ENCODE data around the gene RAP1A.

The RAP1A gene

GRCh38 chr1:111622166-111622565 lies 2.6 kb downstream of the RAP1A start:
- H3K4me3 ChIP-seq (replicated peaks; ENCODE audit: low read depth, low read length), result peak overlapping the region; percentile 93
- no peak for TF ChIP-seq CTCF (IDR thresholded peaks at IDR 0.05; ENCODE audit: insufficient read depth, low read length, poor library complexity, severe bottlenecking)
- H3K36me3 ChIP-seq (ENCODE audit: control insufficient read depth, insufficient read depth, low read length), result no peaks in the 10 kb centered on the region; the same call in 1 of the 2 replicates
- DNase-seq (ENCODE audit: extremely low read depth, insufficient read length), result no peak
- no peaks in the 10 kb centered on the region for H3K27me3 ChIP-seq (replicated peaks; ENCODE audit: control insufficient read depth, insufficient read depth, low read length)

DNA sequence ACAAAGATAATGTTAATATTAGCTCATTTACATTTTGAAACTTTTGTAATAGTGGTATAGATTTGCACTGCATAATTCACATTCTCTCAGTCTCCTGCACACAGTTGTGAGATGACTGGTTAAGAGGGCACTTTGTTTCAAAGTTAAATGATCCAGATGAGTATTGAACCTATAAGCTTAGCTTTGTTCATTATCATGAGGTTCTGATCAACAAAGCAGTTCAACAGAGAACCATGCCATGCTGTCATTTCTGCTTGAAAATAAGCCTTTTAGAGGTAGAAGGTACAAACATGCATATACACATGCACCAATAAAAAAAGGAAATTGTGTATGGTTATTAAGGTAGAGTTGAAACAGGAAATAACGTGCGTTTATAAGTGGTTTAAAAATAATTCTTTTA lies 4.8 kb downstream of the RAP1A start:
- no peak for TF ChIP-seq CTCF (IDR thresholded peaks at IDR 0.05; ENCODE audit: insufficient read depth, low read length, poor library complexity, severe bottlenecking)
- DNase-seq (ENCODE audit: extremely low read depth, insufficient read length), result no peak
- Histone ChIP-seq H3K36me3 (ENCODE audit: control insufficient read depth, insufficient read depth, low read length) (no peaks in the 10 kb centered on the region; the same call in 1 of the 2 replicates), H3K27me3 (replicated peaks; ENCODE audit: control insufficient read depth, insufficient read depth, low read length) (no peaks in the 10 kb centered on the region), H3K4me3 (replicated peaks; ENCODE audit: low read depth, low read length) (peak overlapping the region; percentile 93)

DNA sequence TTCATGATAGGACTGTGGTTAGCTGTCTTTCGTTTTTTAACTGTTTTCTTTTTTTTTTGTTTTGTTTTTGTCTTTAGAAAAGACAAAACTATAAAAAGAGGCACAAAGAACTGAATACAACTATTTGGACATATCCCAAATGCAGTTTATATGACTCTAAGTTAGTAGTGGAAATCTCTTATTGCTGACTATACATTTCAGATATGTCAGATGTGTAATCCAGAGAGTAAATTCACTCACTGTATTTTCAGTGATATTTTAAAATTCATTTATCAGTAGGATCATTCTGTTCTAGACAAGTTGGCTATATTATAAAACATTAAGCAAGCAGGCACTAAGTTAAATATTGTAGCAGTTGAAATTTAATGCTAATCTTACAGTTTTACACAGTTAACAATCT lies 5.7 kb downstream of the RAP1A start:
- no peaks in the 10 kb centered on the region for H3K27me3 ChIP-seq (replicated peaks; ENCODE audit: control insufficient read depth, insufficient read depth, low read length)
- no peak for TF ChIP-seq CTCF (IDR thresholded peaks at IDR 0.05; ENCODE audit: insufficient read depth, low read length, poor library complexity, severe bottlenecking)
- no peak for DNase-seq (ENCODE audit: extremely low read depth, insufficient read length)
- H3K36me3 ChIP-seq (ENCODE audit: control insufficient read depth, insufficient read depth, low read length), result no peaks in the 10 kb centered on the region; the same call in 1 of the 2 replicates
- no peak overlapping the region; the same call in 1 of the 2 replicates for H3K4me3 ChIP-seq (replicated peaks; ENCODE audit: low read depth, low read length)

GRCh38 chr1:111628153-111628552 lies 8.6 kb downstream of the RAP1A start:
- Histone ChIP-seq H3K27me3 (replicated peaks; ENCODE audit: control insufficient read depth, insufficient read depth, low read length) (no peaks in the 10 kb centered on the region), H3K4me3 (replicated peaks; ENCODE audit: low read depth, low read length) (no peak overlapping the region), H3K36me3 (ENCODE audit: control insufficient read depth, insufficient read depth, low read length) (no peaks in the 10 kb centered on the region)
- no peak for TF ChIP-seq CTCF (IDR thresholded peaks at IDR 0.05; ENCODE audit: insufficient read depth, low read length, poor library complexity, severe bottlenecking)
- no peak for DNase-seq (ENCODE audit: extremely low read depth, insufficient read length)

DNA sequence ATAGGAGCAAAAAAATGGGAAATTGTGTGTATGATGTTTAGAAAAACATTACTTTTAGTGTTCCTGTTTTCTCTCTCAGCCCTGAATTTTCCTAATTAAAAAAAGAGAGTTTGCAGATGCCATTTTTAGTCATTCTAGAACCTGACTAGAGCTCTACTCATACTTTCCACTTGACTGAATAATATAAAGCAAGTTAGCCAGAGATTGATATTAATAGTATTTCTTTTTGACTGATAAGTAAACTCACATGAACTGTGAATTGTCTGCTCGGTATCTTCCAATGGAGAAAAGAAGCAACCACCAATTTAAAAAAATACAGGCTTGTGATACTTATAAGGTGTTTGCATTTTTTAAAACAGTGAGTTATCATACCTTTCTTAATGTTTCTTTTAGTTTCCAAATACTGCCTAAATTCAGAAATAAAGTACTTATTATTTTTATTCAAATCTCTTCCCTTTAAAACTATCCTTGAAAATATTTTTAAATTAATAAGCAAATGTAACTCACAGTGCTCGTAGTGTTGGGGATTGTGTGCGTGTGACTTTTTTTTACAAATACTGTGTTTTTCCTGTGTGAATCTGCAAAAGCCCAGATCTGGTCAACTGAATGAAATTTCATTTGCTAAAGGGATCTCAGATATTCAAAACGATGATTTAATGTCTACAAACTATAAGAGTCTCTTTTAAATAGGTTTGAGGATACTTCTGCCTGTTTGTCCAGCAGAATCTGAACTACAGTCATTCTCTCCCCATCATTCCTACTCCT lies 9.8 kb downstream of the RAP1A start:
- peak overlapping the region; percentile 25 for H3K4me3 ChIP-seq (replicated peaks; ENCODE audit: low read depth, low read length)
- TF ChIP-seq CTCF (IDR thresholded peaks at IDR 0.05; ENCODE audit: insufficient read depth, low read length, poor library complexity, severe bottlenecking), result no peak
- no peaks in the 10 kb centered on the region for H3K27me3 ChIP-seq (replicated peaks; ENCODE audit: control insufficient read depth, insufficient read depth, low read length)
- peak; percentile 36 for DNase-seq (ENCODE audit: extremely low read depth, insufficient read length)
- H3K36me3 ChIP-seq (ENCODE audit: control insufficient read depth, insufficient read depth, low read length), result no peaks in the 10 kb centered on the region
